HT-29 (cell line): Measurements from ENCODE around the gene BRWD1. TPM values are rescaled to one million over a fixed set of nuclear protein-coding genes. Genes with fewer than 3 reads are reported as not detected.

ENCODE experiments used
- DNase-seq: peaks from one replicate; pipeline ENCODE4 v3.0.0-alpha.2; 2015; ENCODE audit warnings: low spot score
- total RNA-seq: library from RNA; depleted of rRNA; stranded (reverse); fragments of >200 nt; shearing (Covaris generic); gene quantifications from 2 replicates; pipeline ENCODE4 v1.2.3, GENCODE V29; 2014

BRWD1 gene
- total RNA-seq, 1 experiment from 2014 or later = 11.7 TPM

- DNase-seq = no peak
Observed at GRCh38 chr21:39327727-39328126, 14.3 kb upstream of the BRWD1 start.

- no peak for DNase-seq
Observed at GRCh38 chr21:39326607-39327307, 13.3 kb upstream of the BRWD1 start.

DNA sequence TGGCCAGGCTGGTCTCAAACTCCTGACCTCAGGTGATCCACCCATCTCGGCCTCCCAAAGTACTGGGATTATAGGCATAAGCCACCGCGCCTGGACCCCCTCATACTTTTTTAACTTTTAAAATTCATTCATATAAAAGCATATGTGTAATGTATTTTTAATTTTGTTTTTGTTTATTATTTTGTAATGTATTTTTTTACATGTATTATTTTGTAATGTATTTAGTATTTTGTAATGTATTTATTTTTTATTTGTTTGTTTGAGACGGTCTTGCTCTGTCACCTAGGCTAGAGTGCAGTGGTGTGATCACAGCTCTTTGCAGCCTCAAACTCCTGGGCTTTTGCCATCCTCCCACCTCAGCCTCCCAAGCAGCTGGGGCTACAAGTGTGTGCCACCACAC is 12.0 kb upstream of the BRWD1 start:
- DNase-seq = no peak

GRCh38 chr21:39321424-39321823 is 8.0 kb upstream of the BRWD1 start:
- no peak for DNase-seq

- DNase-seq = no peak
Observed at GRCh38 chr21:39319814-39320332, 6.4 kb upstream of the BRWD1 start.

DNA sequence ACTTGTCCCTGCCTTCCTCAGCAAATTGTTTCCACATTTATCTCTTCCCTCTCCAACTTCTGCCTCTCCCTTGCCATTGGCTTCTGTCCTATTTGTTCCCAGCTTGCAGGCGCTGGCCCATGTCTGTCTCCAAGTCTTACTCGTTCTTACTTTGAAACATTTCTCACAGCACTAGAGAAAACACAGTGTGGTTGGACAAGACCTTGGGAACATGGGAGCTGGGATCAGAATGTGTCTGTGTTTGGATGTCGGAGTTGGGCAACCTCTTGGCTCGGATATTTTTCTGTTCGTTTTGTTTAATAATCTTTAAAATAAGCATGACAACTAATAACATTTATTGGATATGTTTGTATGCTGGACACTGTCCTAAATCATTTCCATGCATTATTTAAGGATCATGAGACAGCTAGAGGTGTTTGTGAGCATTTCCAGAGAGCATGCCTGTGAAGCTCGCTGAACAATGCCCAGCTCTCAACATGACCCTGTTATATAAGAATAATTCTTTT is 5.9 kb upstream of the BRWD1 start:
- DNase-seq = no peak

DNA sequence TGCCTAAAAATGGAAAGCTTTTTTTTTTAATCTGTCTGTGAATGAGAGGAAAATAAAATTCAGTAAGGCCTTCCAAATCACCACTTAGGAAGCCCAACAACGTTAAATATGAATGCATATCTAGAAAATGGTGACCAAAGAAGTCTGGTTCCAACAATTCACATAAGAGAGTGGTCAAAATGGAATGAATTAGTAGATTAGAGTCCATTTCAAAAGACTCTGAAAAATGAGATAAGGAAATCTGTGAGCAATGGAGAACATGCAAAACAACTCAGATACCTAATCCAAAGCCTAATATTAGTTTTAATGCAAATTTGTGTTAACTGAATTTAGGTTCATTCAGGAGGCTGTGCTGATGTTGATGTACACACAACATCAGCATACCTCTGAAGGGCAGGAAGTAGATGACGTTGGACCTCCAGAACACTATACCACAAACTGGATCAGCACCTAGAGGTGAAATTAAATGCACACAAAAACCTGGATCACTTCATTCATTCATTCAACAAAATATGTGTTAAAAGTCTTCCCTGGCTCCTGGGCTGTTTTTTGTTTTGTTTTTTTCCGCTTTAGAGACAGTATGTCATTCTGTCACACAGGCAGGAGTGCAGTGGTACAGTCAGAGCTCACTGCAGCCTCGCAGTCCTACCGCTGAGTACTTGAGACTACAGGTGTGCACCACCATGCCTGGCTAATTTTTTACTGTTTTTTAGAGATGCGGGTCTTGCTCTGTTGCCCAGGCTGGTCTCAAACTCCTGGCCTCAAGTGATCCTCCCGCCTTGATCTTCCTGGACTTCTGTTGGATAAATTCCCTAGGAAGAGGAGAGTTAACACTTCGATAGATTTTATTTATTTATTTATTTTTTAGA is 4.9 kb upstream of the BRWD1 start:
- DNase-seq = no peak

DNA sequence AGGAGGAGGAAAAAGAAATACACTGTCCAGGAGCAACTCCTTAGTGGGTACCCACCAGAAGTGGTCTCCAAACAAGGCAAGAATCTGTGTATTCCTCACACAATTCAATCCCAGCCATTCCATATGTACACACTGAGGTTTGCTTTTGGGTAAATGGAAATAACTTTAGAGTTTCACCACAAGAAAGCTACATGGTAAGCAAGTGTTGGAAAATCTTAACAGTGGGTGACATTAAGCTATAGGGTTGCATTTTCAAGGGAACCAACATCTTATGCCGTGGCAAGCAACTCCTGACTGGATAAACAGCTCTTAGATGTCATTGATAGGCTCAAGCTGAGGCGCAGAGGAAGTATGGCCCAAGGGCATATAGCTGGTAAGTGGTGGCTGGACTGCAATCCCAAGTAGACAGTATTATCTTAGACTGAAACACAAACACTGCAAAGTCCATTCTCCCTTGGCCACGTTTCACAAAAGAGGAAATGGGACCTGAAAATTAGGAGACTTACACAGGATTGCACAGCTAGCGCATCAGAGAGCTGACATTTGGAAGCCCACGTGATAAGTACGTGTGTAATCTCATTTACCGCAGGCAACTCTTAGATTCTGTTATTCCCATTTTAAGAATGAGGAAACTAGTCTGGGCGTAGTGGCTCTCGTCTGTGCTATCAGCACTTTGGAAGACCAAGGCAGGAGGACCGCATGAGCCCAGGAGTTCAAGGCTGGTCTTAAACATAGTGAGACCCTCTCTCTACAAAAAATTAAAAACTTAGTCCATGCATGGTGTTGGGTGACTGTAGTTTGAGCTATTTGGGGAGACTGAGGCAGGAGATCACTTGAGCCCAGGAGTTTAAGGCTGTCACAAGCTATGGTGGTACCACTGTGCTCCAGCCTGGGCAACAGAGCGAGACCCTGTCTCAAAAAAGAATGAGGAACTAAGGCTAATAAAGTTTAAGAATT is 4.0 kb upstream of the BRWD1 start:
- DNase-seq = no peak

DNA sequence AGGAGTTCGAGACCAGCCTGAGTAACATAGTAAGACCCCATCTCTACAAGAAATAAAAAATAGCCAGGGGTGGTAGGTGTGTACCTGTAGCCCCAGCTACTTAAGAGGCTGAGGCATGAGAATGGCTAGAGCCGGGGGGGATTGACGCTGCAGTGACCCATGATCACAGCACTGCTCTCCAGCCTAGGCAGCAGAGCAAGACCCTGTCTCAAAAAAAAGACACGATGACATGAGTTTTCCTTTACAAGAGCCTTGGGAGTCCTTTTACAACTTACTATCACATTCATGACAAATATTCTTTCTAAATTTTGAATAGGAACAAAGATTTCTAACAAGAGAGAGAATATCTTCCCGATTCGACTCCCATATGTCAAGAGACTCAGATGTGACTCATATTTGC is 3.3 kb upstream of the BRWD1 start:
- no peak for DNase-seq

GRCh38 chr21:39315603-39316445 is 2.4 kb upstream of the BRWD1 start:
- no peak for DNase-seq

DNA sequence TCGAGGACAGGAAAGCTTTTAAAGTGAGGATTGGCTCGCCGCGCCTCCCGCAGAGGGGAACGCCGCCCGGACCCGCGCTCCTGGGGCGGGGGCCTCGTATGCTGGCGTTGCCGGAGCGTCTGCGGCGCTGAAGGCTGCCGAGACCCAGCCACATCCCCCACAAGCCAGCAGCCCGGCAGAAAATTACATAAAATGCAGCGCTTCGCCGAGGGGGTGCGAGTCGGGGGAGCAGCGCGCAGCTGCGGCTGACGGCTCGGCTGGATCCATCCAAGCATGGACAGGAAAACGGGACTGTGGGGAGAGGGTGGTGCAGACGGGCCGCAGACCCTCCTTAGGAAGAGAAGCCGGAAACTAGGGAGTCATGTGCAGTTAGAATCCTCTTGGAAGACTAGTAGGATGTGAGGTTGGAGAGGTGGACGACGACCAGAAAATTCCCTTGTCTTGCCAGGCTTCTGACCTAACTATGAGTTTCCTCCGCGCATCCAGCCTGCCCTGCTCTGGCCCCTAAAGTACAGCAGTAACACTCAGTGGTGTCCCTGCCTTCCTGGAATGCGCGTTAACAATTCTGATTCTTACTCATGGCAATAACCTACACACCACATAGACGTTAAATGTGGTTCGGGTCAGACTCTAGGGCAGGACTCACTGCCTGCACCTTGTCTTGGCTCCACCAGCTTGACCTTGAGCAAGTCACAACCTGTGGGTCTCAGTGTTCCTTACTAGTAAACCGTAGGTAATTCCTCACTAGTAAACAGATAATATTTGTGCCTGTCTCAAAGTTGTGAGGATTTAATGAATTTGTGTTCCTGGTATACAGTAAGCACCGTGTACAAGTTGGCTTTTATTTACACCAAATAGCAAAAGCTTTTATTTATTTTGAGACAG is 953 bp upstream of the BRWD1 start:
- DNase-seq = peak; percentile 45

DNA sequence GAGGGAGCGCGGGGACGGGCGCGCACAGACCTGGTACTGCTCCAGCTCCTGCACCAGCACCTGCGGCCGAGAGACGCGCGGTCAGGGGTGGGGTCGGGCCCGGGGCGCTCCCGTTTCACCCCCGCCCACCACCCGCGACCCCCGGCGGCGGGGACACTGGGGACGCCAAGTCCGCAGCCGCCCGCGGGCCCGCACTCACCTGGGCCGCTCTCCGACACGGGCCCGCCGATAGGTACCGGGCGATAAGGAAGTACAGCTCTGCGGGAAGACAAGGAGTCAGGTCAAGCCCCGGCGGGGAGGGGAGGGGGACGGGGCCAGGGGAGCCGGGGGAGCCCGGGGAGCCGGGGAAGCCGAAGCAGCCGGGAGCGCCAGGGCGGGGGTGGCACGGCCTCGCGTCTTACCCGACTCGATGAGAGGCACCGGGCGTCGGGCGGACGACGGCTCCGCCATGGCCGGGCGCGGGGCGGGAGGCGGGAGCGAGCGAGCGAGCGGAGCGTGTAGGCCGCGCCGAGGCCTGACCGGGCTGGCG is 326 bp downstream of the BRWD1 start:
- peak; percentile 3 for DNase-seq

DNA sequence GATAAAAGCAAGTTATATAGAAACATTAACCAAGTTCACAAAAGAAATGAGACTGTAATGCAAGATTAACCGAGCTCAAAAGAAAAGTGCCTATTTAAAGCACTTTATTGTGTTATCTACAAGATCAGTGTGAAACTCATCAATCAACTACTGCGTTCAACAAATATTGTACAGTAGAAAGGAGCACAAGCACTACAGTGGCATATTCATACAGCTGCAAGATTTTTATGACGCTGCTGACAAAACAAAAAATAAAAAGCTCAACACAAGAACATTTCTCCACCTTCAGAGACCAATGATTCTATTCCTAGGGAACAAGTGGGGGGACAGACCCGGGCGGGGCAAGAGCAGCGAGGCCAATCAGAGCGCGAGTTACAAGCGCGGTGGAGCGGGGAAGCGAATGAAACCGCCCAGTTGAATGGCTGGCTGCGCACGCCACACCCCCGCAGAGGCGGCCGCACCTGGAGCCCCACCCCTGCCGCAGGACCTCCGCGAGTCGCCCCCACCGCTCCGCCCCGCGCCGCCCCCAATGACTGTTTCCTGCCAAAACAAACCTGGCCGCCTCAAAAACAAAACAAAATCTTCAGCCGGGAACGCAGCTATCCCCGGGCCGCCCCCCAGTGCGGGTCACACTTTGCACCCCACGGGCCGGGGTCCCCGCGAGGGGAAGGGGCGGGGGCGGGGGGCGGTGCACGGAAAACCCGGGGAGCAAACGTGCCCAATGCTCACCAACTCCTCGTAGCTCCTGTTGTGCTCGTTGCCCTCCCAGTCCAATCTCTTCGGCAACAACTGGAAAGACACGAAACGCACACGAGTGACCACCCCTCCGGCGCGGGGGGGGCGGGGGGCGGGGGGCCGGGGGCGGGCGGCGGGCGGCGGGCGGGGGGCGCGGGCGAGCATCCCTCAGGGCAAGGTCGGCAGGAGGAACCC is 1.1 kb downstream of the BRWD1 start:
- DNase-seq = peak; percentile 81

GRCh38 chr21:39311164-39311563 is 2.3 kb downstream of the BRWD1 start:
- no peak for DNase-seq

DNA sequence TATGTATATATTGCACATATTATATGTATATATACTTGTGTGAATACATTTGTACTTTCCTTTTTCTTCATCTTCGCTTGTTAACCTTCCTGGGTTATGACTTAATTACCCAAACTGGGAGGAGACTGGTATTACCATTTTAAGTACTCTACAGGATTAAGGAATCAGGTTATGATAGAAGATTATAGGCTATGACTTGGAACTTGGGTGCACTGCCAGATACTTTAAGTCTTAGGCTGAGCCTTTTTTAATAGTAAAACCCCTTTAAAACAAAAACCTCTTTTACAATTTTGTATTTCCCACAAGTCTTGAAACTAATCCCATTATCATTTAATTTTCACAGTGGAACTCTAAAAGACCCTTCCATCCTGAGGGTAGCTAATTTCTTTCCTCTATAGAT is 6.0 kb downstream of the BRWD1 start:
- DNase-seq = no peak

GRCh38 chr21:39300587-39300986 is 12.8 kb downstream of the BRWD1 start:
- no peak for DNase-seq

DNA sequence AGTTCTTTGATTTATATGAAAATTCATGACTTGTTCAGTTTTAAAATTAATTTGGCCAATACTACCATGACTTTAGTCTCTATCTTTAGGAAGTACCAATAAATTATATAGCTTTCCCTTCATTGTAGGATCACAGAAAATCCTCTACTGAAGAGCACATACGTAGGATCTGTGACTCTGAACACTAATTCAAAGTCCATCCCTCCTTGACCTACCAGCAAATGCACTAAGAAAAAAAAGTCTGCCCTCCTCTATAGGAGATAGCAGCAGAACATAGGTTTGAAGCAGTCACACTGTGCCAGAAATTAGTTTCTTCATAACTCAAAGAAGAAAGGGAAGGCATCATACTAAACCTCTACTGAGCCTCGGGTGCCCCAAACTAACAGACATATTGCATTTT is 16.5 kb downstream of the BRWD1 start:
- DNase-seq = no peak

DNA sequence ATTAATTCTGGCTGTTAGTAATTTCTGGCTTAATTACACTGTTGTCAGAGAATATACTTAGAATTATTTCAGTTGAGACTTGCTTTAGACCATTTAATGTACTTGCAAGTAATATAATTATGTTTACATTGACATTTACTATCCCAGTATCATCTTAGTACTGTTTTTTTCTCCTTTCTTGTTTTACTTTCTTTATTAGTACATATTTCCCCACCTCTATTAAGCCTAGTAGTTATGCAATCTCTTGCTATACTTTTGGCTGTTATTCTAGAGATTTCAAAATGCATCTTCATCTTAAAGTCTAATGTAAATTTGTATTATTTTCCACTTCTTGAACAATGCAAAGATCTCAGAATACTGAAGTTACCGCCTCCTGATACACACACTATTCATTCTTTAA is 24.4 kb downstream of the BRWD1 start:
- DNase-seq = no peak
